OCI-LY1 (cell line): Measurements from ENCODE around the gene TRIM39.

Source experiments
- H2AFZ ChIP-seq: fragments of 200-600 bp; sonication (generic), shearing (Covaris generic); 2 replicates; pipeline ENCODE4 v1.6.0; 2014; ENCODE audit warnings: antibody characterized with exemption, mild to moderate bottlenecking, low read length
- H3F3A ChIP-seq: fragments of 200-600 bp; sonication (generic), shearing (Covaris generic); 2 replicates; pipeline ENCODE4 v1.6.0; 2014; ENCODE audit warnings: mild to moderate bottlenecking, antibody characterized with exemption, low read length, moderate library complexity; ENCODE audit not compliant: insufficient read depth
- H3K27ac ChIP-seq: fragments of 200-600 bp; sonication (generic); 2 replicates; pipeline ENCODE4 v1.5.1; 2014; ENCODE audit warnings: low read length, mixed run types, mild to moderate bottlenecking, low read depth; ENCODE audit not compliant: poor library complexity, severe bottlenecking
- H3K27me3 ChIP-seq: fragments of 200-600 bp; sonication (generic); 2 replicates; pipeline ENCODE4 v1.6.0; 2014; ENCODE audit warnings: antibody characterized with exemption, mild to moderate bottlenecking, low read length, moderate library complexity; ENCODE audit not compliant: insufficient read depth
- H3K36me3 ChIP-seq: fragments of 200-600 bp; sonication (generic); 2 replicates; pipeline ENCODE4 v1.6.1; 2014; ENCODE audit warnings: mild to moderate bottlenecking, antibody characterized with exemption, low read length, moderate library complexity, mixed read lengths; ENCODE audit not compliant: insufficient read depth
- H3K4me1 ChIP-seq: fragments of 200-600 bp; sonication (generic); 2 replicates; pipeline ENCODE4 v1.5.1; 2014; ENCODE audit warnings: mild to moderate bottlenecking, low read length, moderate library complexity; ENCODE audit not compliant: insufficient read depth, severe bottlenecking
- H3K4me2 ChIP-seq: fragments of 200-600 bp; sonication (generic), shearing (Covaris generic); 2 replicates; pipeline ENCODE4 v1.6.1; 2014; ENCODE audit warnings: low read length
- H3K4me3 ChIP-seq: fragments of 200-600 bp; sonication (generic); 2 replicates; pipeline ENCODE4 v1.5.1; 2014; ENCODE audit warnings: low read length, low read depth, mild to moderate bottlenecking, mixed read lengths; ENCODE audit not compliant: poor library complexity, severe bottlenecking
- H3K79me2 ChIP-seq: fragments of 200-600 bp; shearing (Covaris generic); 2 replicates; pipeline ENCODE4 v1.6.1; 2016; ENCODE audit warnings: mixed run types, low read length, mixed read lengths; ENCODE audit not compliant: insufficient read depth
- H3K9ac ChIP-seq: fragments of 200-600 bp; sonication (generic), shearing (Covaris generic); 2 replicates; pipeline ENCODE4 v1.6.1; 2014; ENCODE audit warnings: mild to moderate bottlenecking, low read length, mixed read lengths
- H3K9me2 ChIP-seq: fragments of 200-600 bp; sonication (generic), shearing (Covaris generic); 2 replicates; pipeline ENCODE4 v1.6.1; 2014; ENCODE audit warnings: low read depth, mild to moderate bottlenecking, low read length, mixed read lengths
- H3K9me3 ChIP-seq: fragments of 200-600 bp; shearing (Covaris generic); 2 replicates; pipeline ENCODE4 v1.6.1; 2014; ENCODE audit warnings: low read length, mixed read lengths
- H4K20me1 ChIP-seq: fragments of 200-600 bp; sonication (generic), shearing (Covaris generic); 2 replicates; pipeline ENCODE4 v1.6.0; 2016; ENCODE audit warnings: mild to moderate bottlenecking, low read length; ENCODE audit not compliant: insufficient read depth
- CTCF ChIP-seq: fragments of 200-600 bp; sonication (generic), shearing (Covaris generic); IDR thresholded peaks from 2 replicates; pipeline ENCODE4 v1.5.1; 2017; ENCODE audit warnings: mild to moderate bottlenecking, antibody characterized with exemption, low read length, moderate library complexity, mixed read lengths
- EZH2 ChIP-seq: fragments of 200-600 bp; sonication (generic), shearing (Covaris generic); IDR thresholded peaks from 2 replicates; pipeline ENCODE4 v1.8.0; 2017; ENCODE audit warnings: borderline replicate concordance, mixed run types, mild to moderate bottlenecking, antibody characterized with exemption, low read length, moderate library complexity, mixed read lengths

TRIM39 gene

GRCh38 chr6:30341728-30342127 lies 15.0 kb downstream of the TRIM39 start:
- Histone ChIP-seq H3K4me3 (no peak overlapping the region), H3K4me1 (peaks cover 14% of the 10 kb centered on the region), H3K9me2 (no peaks in the 10 kb centered on the region), H3K4me2 (no peak overlapping the region), H3K9ac (no peak overlapping the region), H3K79me2 (no peaks in the 10 kb centered on the region), H3K9me3 (no peaks in the 10 kb centered on the region), H3K36me3 (peaks cover 46% of the 10 kb centered on the region), H3K27me3 (no peaks in the 10 kb centered on the region), H3F3A (no peaks in the 10 kb centered on the region), H4K20me1 (no peaks in the 10 kb centered on the region), H2AFZ (no peak overlapping the region), H3K27ac (no peak overlapping the region)
- TF ChIP-seq CTCF (no peak), EZH2 (no peak)

GRCh38 chr6:30344191-30344867 lies 17.6 kb downstream of the TRIM39 start:
- H3K4me2 ChIP-seq, result peak overlapping the region; percentile 60
- H4K20me1 ChIP-seq, result no peaks in the 10 kb centered on the region
- H3F3A ChIP-seq, result no peaks in the 10 kb centered on the region
- H3K79me2 ChIP-seq, result no peaks in the 10 kb centered on the region
- H3K4me1 ChIP-seq, result peaks cover 14% of the 10 kb centered on the region
- H3K36me3 ChIP-seq, result peaks cover 41% of the 10 kb centered on the region
- no peaks in the 10 kb centered on the region for H3K9me3 ChIP-seq
- no peaks in the 10 kb centered on the region for H3K9me2 ChIP-seq
- H2AFZ ChIP-seq, result no peak overlapping the region
- no peaks in the 10 kb centered on the region for H3K27me3 ChIP-seq
- TF ChIP-seq EZH2, result no peak
- TF ChIP-seq CTCF, result no peak
- peak overlapping the region; percentile 86; the same call in 1 of the 2 replicates for H3K9ac ChIP-seq
- H3K27ac ChIP-seq, result no peak overlapping the region
- peak overlapping the region; percentile 89 for H3K4me3 ChIP-seq

GRCh38 chr6:30344868-30345671 lies 18.3 kb downstream of the TRIM39 start, which contains the start of gene RPP21:
Gene RPP21 (plus strand): TSS chr6:30345156. CDS start chr6:30345172, 16 bp downstream.
- no peaks in the 10 kb centered on the region for H3F3A ChIP-seq
- H3K79me2 ChIP-seq, result no peaks in the 10 kb centered on the region
- H2AFZ ChIP-seq, result no peak within 1 kb of the TSS
- peak within 1 kb of the TSS; percentile 89 for H3K4me3 ChIP-seq
- H3K9me3 ChIP-seq, result no peaks in the 10 kb centered on the region
- H3K27ac ChIP-seq, result peak within 1 kb of the TSS; percentile 27
- peak within 1 kb of the TSS; percentile 60 for H3K4me2 ChIP-seq
- H4K20me1 ChIP-seq, result no peaks in the 10 kb centered on the region
- H3K36me3 ChIP-seq, result peaks cover 35% of the 10 kb centered on the region
- TF ChIP-seq CTCF (no peak), EZH2 (no peak)
- H3K27me3 ChIP-seq, result no peaks in the 10 kb centered on the region
- no peaks in the 10 kb centered on the region for H3K9me2 ChIP-seq
- peak within 1 kb of the TSS; percentile 86 for H3K9ac ChIP-seq
- peaks cover 14% of the 10 kb centered on the region for H3K4me1 ChIP-seq
